Thyroid gland (tissue), 4 donors: ENCODE data around the gene CCDC78.

Experiments used
- POLR2A ChIP-seq, 2 donors: fragments of 450-650 bp; IDR thresholded peaks; one replicate each; pipeline ENCODE4 v1.6.1; 2017; ENCODE audit warnings: antibody characterized with exemption in 2 of 2, mild to moderate bottlenecking in 2 of 2, moderate library complexity in 1 of 2
- TF ChIP-seq, protein P1 (sequence below), 6 experiments: fragments of 200-600 bp in 3 of 6; fragments of 450-650 bp in 3 of 6; sonication (generic) in 3 of 6; IDR thresholded peaks; one replicate each; pipeline ENCODE4 v1.5.1; 2016 to 2019; ENCODE audit warnings: antibody characterized with exemption in 6 of 6, mild to moderate bottlenecking in 2 of 6, inconsistent platforms in 1 of 6, moderate library complexity in 1 of 6

DNA sequence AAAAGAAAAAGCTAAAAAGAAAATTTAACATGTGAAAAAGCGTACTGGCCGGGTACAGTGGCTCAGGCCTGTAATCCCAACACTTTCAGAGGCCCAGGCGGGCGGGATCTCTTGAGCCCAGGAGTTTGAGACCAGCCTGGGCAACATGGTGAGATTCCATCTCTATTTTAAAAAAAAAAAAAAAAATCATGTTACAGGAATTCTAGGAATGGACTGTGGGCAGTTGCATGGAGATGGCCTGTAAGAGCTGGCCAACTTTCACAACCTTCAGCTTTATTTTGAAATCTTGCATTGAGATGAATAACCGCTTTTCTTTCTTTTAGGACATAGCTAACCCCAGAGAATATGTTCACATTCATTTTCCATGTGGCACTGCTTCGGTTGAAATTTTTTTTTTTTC is 22.8 kb upstream of the CCDC78 start:
- TF ChIP-seq, protein P1, sequence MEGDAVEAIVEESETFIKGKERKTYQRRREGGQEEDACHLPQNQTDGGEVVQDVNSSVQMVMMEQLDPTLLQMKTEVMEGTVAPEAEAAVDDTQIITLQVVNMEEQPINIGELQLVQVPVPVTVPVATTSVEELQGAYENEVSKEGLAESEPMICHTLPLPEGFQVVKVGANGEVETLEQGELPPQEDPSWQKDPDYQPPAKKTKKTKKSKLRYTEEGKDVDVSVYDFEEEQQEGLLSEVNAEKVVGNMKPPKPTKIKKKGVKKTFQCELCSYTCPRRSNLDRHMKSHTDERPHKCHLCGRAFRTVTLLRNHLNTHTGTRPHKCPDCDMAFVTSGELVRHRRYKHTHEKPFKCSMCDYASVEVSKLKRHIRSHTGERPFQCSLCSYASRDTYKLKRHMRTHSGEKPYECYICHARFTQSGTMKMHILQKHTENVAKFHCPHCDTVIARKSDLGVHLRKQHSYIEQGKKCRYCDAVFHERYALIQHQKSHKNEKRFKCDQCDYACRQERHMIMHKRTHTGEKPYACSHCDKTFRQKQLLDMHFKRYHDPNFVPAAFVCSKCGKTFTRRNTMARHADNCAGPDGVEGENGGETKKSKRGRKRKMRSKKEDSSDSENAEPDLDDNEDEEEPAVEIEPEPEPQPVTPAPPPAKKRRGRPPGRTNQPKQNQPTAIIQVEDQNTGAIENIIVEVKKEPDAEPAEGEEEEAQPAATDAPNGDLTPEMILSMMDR (IDR thresholded peaks at IDR 0.05) = no peak
- TF ChIP-seq POLR2A (IDR thresholded peaks at IDR 0.05) = no peak
